ENCODE data around the gene KCNQ2. TPM values are rescaled to one million over a fixed set of nuclear protein-coding genes. Genes with fewer than 3 reads are reported as not detected.
"Not testable (repeated sequence)": the region's sequence is repeated elsewhere in the genome, so short reads cannot be mapped to it uniquely, and the experiment has no call there.

KCNQ2 gene
- total RNA-seq, 1 experiment from 2014 or later: not detected

GRCh38 chr20:63479695-63480419 is 7.4 kb upstream of the KCNQ2 start:
- H4K20me1 ChIP-seq (ENCODE audit: insufficient read depth, low read depth, low read length); H3K36me3 ChIP-seq (ENCODE audit: insufficient read depth, low read length); H3K9me3 ChIP-seq (ENCODE audit: low read length); DNase-seq; H3K27ac ChIP-seq (ENCODE audit: low read length); H3K79me2 ChIP-seq (ENCODE audit: low read length); H2AFZ ChIP-seq (ENCODE audit: low read length); H3K27me3 ChIP-seq (ENCODE audit: low read length); H3K9ac ChIP-seq (ENCODE audit: low read length); H3K4me2 ChIP-seq (ENCODE audit: low read depth, low read length, poor library complexity, severe bottlenecking); H3K4me3 ChIP-seq (ENCODE audit: low read length); H3K9me2 ChIP-seq (replicated peaks; ENCODE audit: insufficient read depth, low read length); H3K4me1 ChIP-seq (ENCODE audit: low read length): not testable (repeated sequence)

GRCh38 chr20:63478346-63479302 is 6.2 kb upstream of the KCNQ2 start:
- no peaks in the 10 kb centered on the region for H3K9me2 ChIP-seq (replicated peaks; ENCODE audit: insufficient read depth, low read length)

GRCh38 chr20:63477944-63478343 is 5.5 kb upstream of the KCNQ2 start:
- no peak overlapping the region for H3K27ac ChIP-seq (ENCODE audit: low read length)
- no peak overlapping the region for H3K9ac ChIP-seq (ENCODE audit: low read length)
- H2AFZ ChIP-seq (ENCODE audit: low read length): no peak overlapping the region
- H3K36me3 ChIP-seq (ENCODE audit: insufficient read depth, low read length): no peaks in the 10 kb centered on the region
- no peak overlapping the region for H3K4me3 ChIP-seq (ENCODE audit: low read length)
- no peaks in the 10 kb centered on the region for H3K27me3 ChIP-seq (ENCODE audit: low read length)
- no peaks in the 10 kb centered on the region for H3K9me3 ChIP-seq (ENCODE audit: low read length)
- DNase-seq: no peak
- H3K9me2 ChIP-seq (replicated peaks; ENCODE audit: insufficient read depth, low read length): no peaks in the 10 kb centered on the region
- H4K20me1 ChIP-seq (ENCODE audit: insufficient read depth, low read depth, low read length): 0 out of 2 replicates have a peak, but pooled peaks cover 2% of the 10 kb centered on the region
- H3K4me2 ChIP-seq (ENCODE audit: low read depth, low read length, poor library complexity, severe bottlenecking): no peak overlapping the region
- no peaks in the 10 kb centered on the region for H3K79me2 ChIP-seq (ENCODE audit: low read length)
- H3K4me1 ChIP-seq (ENCODE audit: low read length): no peaks in the 10 kb centered on the region

More at GRCh38 chr20:63478346-63479302, 6.2 kb upstream of the KCNQ2 start:
- Histone ChIP-seq H4K20me1 (ENCODE audit: insufficient read depth, low read depth, low read length) (0 out of 2 replicates have a peak, but pooled peaks cover 2% of the 10 kb centered on the region), H3K4me2 (ENCODE audit: low read depth, low read length, poor library complexity, severe bottlenecking) (no peak overlapping the region), H3K36me3 (ENCODE audit: insufficient read depth, low read length) (no peaks in the 10 kb centered on the region), H3K27me3 (ENCODE audit: low read length) (no peaks in the 10 kb centered on the region), H2AFZ (ENCODE audit: low read length) (no peak overlapping the region), H3K4me3 (ENCODE audit: low read length) (no peak overlapping the region), H3K79me2 (ENCODE audit: low read length) (no peaks in the 10 kb centered on the region), H3K27ac (ENCODE audit: low read length) (no peak overlapping the region), H3K9me3 (ENCODE audit: low read length) (no peaks in the 10 kb centered on the region), H3K4me1 (ENCODE audit: low read length) (no peaks in the 10 kb centered on the region), H3K9ac (ENCODE audit: low read length) (no peak overlapping the region)
- DNase-seq: no peak

- no peak overlapping the region for H3K4me2 ChIP-seq (ENCODE audit: low read depth, low read length, poor library complexity, severe bottlenecking)
- H3K9me3 ChIP-seq (ENCODE audit: low read length): no peaks in the 10 kb centered on the region
- H3K79me2 ChIP-seq (ENCODE audit: low read length): no peaks in the 10 kb centered on the region
- no peak overlapping the region for H3K9ac ChIP-seq (ENCODE audit: low read length)
- H3K9me2 ChIP-seq (replicated peaks; ENCODE audit: insufficient read depth, low read length): no peaks in the 10 kb centered on the region
- no peak overlapping the region for H2AFZ ChIP-seq (ENCODE audit: low read length)
- DNase-seq: no peak
- H3K4me1 ChIP-seq (ENCODE audit: low read length): no peaks in the 10 kb centered on the region
- no peak overlapping the region for H3K4me3 ChIP-seq (ENCODE audit: low read length)
- H3K36me3 ChIP-seq (ENCODE audit: insufficient read depth, low read length): no peaks in the 10 kb centered on the region
- no peak overlapping the region for H3K27ac ChIP-seq (ENCODE audit: low read length)
- H4K20me1 ChIP-seq (ENCODE audit: insufficient read depth, low read depth, low read length): 0 out of 2 replicates have a peak, but pooled peaks cover 2% of the 10 kb centered on the region
- no peaks in the 10 kb centered on the region for H3K27me3 ChIP-seq (ENCODE audit: low read length)
Measured at GRCh38 chr20:63477061-63477616, 4.7 kb upstream of the KCNQ2 start.

GRCh38 chr20:63475209-63475608 is 2.8 kb upstream of the KCNQ2 start:
- H2AFZ ChIP-seq (ENCODE audit: low read length): no peak overlapping the region
- H3K9me2 ChIP-seq (replicated peaks; ENCODE audit: insufficient read depth, low read length): no peaks in the 10 kb centered on the region
- no peak overlapping the region for H3K4me2 ChIP-seq (ENCODE audit: low read depth, low read length, poor library complexity, severe bottlenecking)
- H3K9ac ChIP-seq (ENCODE audit: low read length): no peak overlapping the region
- H3K4me3 ChIP-seq (ENCODE audit: low read length): no peak overlapping the region
- no peaks in the 10 kb centered on the region for H3K4me1 ChIP-seq (ENCODE audit: low read length)
- H3K27ac ChIP-seq (ENCODE audit: low read length): no peak overlapping the region
- no peaks in the 10 kb centered on the region for H3K9me3 ChIP-seq (ENCODE audit: low read length)
- H3K36me3 ChIP-seq (ENCODE audit: insufficient read depth, low read length): no peaks in the 10 kb centered on the region
- H3K79me2 ChIP-seq (ENCODE audit: low read length): no peaks in the 10 kb centered on the region
- no peak for DNase-seq
- no peaks in the 10 kb centered on the region for H4K20me1 ChIP-seq (ENCODE audit: insufficient read depth, low read depth, low read length)
- H3K27me3 ChIP-seq (ENCODE audit: low read length): no peaks in the 10 kb centered on the region

- H2AFZ ChIP-seq (ENCODE audit: low read length): no peak overlapping the region
- H3K9me2 ChIP-seq (replicated peaks; ENCODE audit: insufficient read depth, low read length): no peaks in the 10 kb centered on the region
- no peaks in the 10 kb centered on the region for H3K9me3 ChIP-seq (ENCODE audit: low read length)
- no peak for DNase-seq
- H3K36me3 ChIP-seq (ENCODE audit: insufficient read depth, low read length): no peaks in the 10 kb centered on the region
- H3K27ac ChIP-seq (ENCODE audit: low read length): no peak overlapping the region
- H4K20me1 ChIP-seq (ENCODE audit: insufficient read depth, low read depth, low read length): no peaks in the 10 kb centered on the region
- no peaks in the 10 kb centered on the region for H3K4me1 ChIP-seq (ENCODE audit: low read length)
- H3K4me3 ChIP-seq (ENCODE audit: low read length): no peak overlapping the region
- no peak overlapping the region for H3K9ac ChIP-seq (ENCODE audit: low read length)
- H3K27me3 ChIP-seq (ENCODE audit: low read length): no peaks in the 10 kb centered on the region
- H3K79me2 ChIP-seq (ENCODE audit: low read length): no peaks in the 10 kb centered on the region
- H3K4me2 ChIP-seq (ENCODE audit: low read depth, low read length, poor library complexity, severe bottlenecking): no peak overlapping the region
Measured at GRCh38 chr20:63473555-63474449, 1.3 kb upstream of the KCNQ2 start.

- Histone ChIP-seq H4K20me1 (ENCODE audit: insufficient read depth, low read depth, low read length) (no peaks in the 10 kb centered on the region), H3K36me3 (ENCODE audit: insufficient read depth, low read length) (no peaks in the 10 kb centered on the region), H3K27ac (ENCODE audit: low read length) (no peak overlapping the region), H3K27me3 (ENCODE audit: low read length) (no peaks in the 10 kb centered on the region), H3K4me2 (ENCODE audit: low read depth, low read length, poor library complexity, severe bottlenecking) (no peak overlapping the region), H3K9ac (ENCODE audit: low read length) (no peak overlapping the region), H3K79me2 (ENCODE audit: low read length) (no peaks in the 10 kb centered on the region), H2AFZ (ENCODE audit: low read length) (no peak overlapping the region), H3K4me3 (ENCODE audit: low read length) (no peak overlapping the region), H3K4me1 (ENCODE audit: low read length) (no peaks in the 10 kb centered on the region), H3K9me2 (replicated peaks; ENCODE audit: insufficient read depth, low read length) (no peaks in the 10 kb centered on the region), H3K9me3 (ENCODE audit: low read length) (no peaks in the 10 kb centered on the region)
- DNase-seq: no peak
Measured at GRCh38 chr20:63472862-63473390, 471 bp upstream of the KCNQ2 start.

Data from Karpas-422 (cell line).